Endothelial cell (in vitro differentiated cells): ENCODE measurements around the gene ZMIZ1. TPM values are rescaled to one million over a fixed set of nuclear protein-coding genes. Genes with fewer than 3 reads are reported as not detected.
"Not testable (repeated sequence)": the region's sequence is repeated elsewhere in the genome, so short reads cannot be mapped to it uniquely, and the experiment has no call there.

Experiments used
- DNase-seq: peaks from one replicate; pipeline ENCODE4 v3.0.0; 2021; ENCODE audit warnings: low spot score
- H3K27ac Mint-ChIP-seq: one replicate; pipeline ENCODE4 v1.8.0; 2021; ENCODE audit warnings: mixed read lengths, inconsistent platforms; ENCODE audit not compliant: unreplicated experiment
- H3K27me3 Mint-ChIP-seq: one replicate; pipeline ENCODE4 v1.8.0; 2021; ENCODE audit warnings: mild to moderate bottlenecking, moderate library complexity, mixed read lengths, inconsistent platforms; ENCODE audit not compliant: unreplicated experiment
- H3K36me3 Mint-ChIP-seq: one replicate; pipeline ENCODE4 v1.8.0; 2021; ENCODE audit warnings: mild to moderate bottlenecking, low read depth, mixed read lengths, inconsistent platforms; ENCODE audit not compliant: unreplicated experiment
- H3K4me1 Mint-ChIP-seq: one replicate; pipeline ENCODE4 v1.8.0; 2021; ENCODE audit warnings: mild to moderate bottlenecking, mixed read lengths, inconsistent platforms; ENCODE audit not compliant: unreplicated experiment
- H3K4me3 Mint-ChIP-seq: one replicate; pipeline ENCODE4 v1.8.0; 2021; ENCODE audit warnings: mild to moderate bottlenecking, mixed read lengths, inconsistent platforms; ENCODE audit not compliant: unreplicated experiment
- H3K9me3 Mint-ChIP-seq: one replicate; pipeline ENCODE4 v1.8.0; 2021; ENCODE audit warnings: mixed read lengths, inconsistent platforms; ENCODE audit not compliant: unreplicated experiment
- CTCF ChIP-seq: fragments of 200-600 bp; sonication (generic); IDR thresholded peaks from one replicate; pipeline ENCODE4 v1.5.0; 2021; ENCODE audit warnings: antibody characterized with exemption; ENCODE audit not compliant: unreplicated experiment
- total RNA-seq: library from RNA; stranded (reverse); fragmentation: NEBNext Ultra II Directional; extraction: Animal tissue kit (Norgen Biotek cat#: 25700); gene quantifications from one replicate; pipeline ENCODE4 v1.2.1, GENCODE V29; 2021; ENCODE audit not compliant: unreplicated experiment

The ZMIZ1 gene
- total RNA-seq, 1 donor from 2014 or later: 102 TPM

- H3K27me3 Mint-ChIP-seq: peaks cover 22% of the 10 kb centered on the region
- TF ChIP-seq CTCF: no peak
- no peak overlapping the region for H3K4me3 Mint-ChIP-seq
- no peak overlapping the region for H3K27ac Mint-ChIP-seq
- no peaks in the 10 kb centered on the region for H3K9me3 Mint-ChIP-seq
- H3K4me1 Mint-ChIP-seq: peaks cover 18% of the 10 kb centered on the region
- DNase-seq: no peak
- peaks cover 26% of the 10 kb centered on the region for H3K36me3 Mint-ChIP-seq
Measured at GRCh38 chr10:79274279-79275104, 205.7 kb downstream of the ZMIZ1 start.

- Mint-ChIP-seq H3K4me1 (peaks cover 13% of the 10 kb centered on the region), H3K36me3 (peaks cover 22% of the 10 kb centered on the region), H3K4me3 (no peak overlapping the region), H3K27me3 (peaks cover 17% of the 10 kb centered on the region), H3K27ac (no peak overlapping the region), H3K9me3 (no peaks in the 10 kb centered on the region)
- DNase-seq: no peak
- no peak for TF ChIP-seq CTCF
Measured at GRCh38 chr10:79275105-79275430, 206.3 kb downstream of the ZMIZ1 start.

- Mint-ChIP-seq H3K4me3 (no peak overlapping the region), H3K27me3 (peaks cover 17% of the 10 kb centered on the region), H3K27ac (no peak overlapping the region), H3K9me3 (no peaks in the 10 kb centered on the region), H3K36me3 (peaks cover 21% of the 10 kb centered on the region), H3K4me1 (peaks cover 9% of the 10 kb centered on the region)
- no peak for DNase-seq
- TF ChIP-seq CTCF: no peak
Measured at GRCh38 chr10:79275431-79275851, 206.7 kb downstream of the ZMIZ1 start.

- TF ChIP-seq CTCF: no peak
- no peaks in the 10 kb centered on the region for H3K4me1 Mint-ChIP-seq
- DNase-seq: no peak
- no peaks in the 10 kb centered on the region for H3K9me3 Mint-ChIP-seq
- peaks cover 17% of the 10 kb centered on the region for H3K27me3 Mint-ChIP-seq
- H3K4me3 Mint-ChIP-seq: peak overlapping the region; percentile 42
- H3K36me3 Mint-ChIP-seq: peaks cover 40% of the 10 kb centered on the region
- H3K27ac Mint-ChIP-seq: no peak overlapping the region
Measured at GRCh38 chr10:79277579-79278269, 209.0 kb downstream of the ZMIZ1 start.

- H3K4me3 Mint-ChIP-seq, H3K27ac Mint-ChIP-seq, DNase-seq, H3K4me1 Mint-ChIP-seq, H3K9me3 Mint-ChIP-seq: not testable (repeated sequence)
- peaks cover 16% of the 10 kb centered on the region for H3K27me3 Mint-ChIP-seq
- peaks cover 41% of the 10 kb centered on the region for H3K36me3 Mint-ChIP-seq
Measured at GRCh38 chr10:79279047-79279446, 210.3 kb downstream of the ZMIZ1 start.
